ENCODE measurements around the gene PALB2. TPM values are rescaled to one million over a fixed set of nuclear protein-coding genes. Genes with fewer than 3 reads are reported as not detected.

PALB2 gene
- total and polyA plus RNA-seq, 2 of the 8 experiments (the other 6 are each of a cell fraction or from before 2014, with no cell fraction given): 12.5 to 33.1 TPM

GRCh38 chr16:23587726-23588125 lies 53.4 kb downstream of the PALB2 start:
- Histone ChIP-seq H2AK5ac (ENCODE audit: low read depth, low read length) (no peak overlapping the region), H2BK20ac (ENCODE audit: low read length) (no peak overlapping the region), H4K91ac (replicated peaks; ENCODE audit: insufficient read length, low read length) (no peak overlapping the region), H4K5ac (ENCODE audit: insufficient read length, low read depth, low read length) (no peak overlapping the region), H3K4ac (replicated peaks; ENCODE audit: insufficient read length, low read depth, low read length) (no peak overlapping the region), H4K8ac (ENCODE audit: extremely low read depth, insufficient read depth, low read length) (no peak overlapping the region), H3K9ac (replicated peaks in 1 of 4; ENCODE audit: extremely low read depth in 1 of 4, low read depth in 3 of 4, low read length in 3 of 4) (no peak overlapping the region), H3K56ac (replicated peaks; ENCODE audit: insufficient read length, low read depth, low read length) (no peak overlapping the region), H2BK12ac (ENCODE audit: low read depth, low read length) (no peak overlapping the region), H3K23me2 (ENCODE audit: low read depth, low read length) (no peaks in the 10 kb centered on the region), H3K27me3 (replicated peaks in 1 of 4; ENCODE audit: control insufficient read depth in 3 of 4, extremely low read depth in 1 of 4, insufficient read depth in 3 of 4, low read length in 3 of 4) (no peaks in the 10 kb centered on the region), H3K4me3 (ENCODE audit: extremely low read depth in 1 of 4, insufficient read depth in 2 of 4, low read depth in 3 of 4, low read length in 4 of 4) (no peak overlapping the region), H3K9me3 (ENCODE audit: insufficient read depth in 2 of 2, low read depth in 1 of 2, low read length in 1 of 2) (no peaks in the 10 kb centered on the region), H3K14ac (ENCODE audit: insufficient read length) (no peak overlapping the region), H2BK15ac (ENCODE audit: low read length) (no peak overlapping the region), H3K18ac (ENCODE audit: extremely low read depth, low read length) (no peak overlapping the region), H4K20me1 (replicated peaks in 1 of 2; ENCODE audit: control insufficient read depth in 1 of 2, insufficient read depth in 2 of 2, low read length in 2 of 2) (peaks cover 8 to 15% of the 10 kb centered on the region in 2 experiments), H3K36me3 (ENCODE audit: control insufficient read depth in 2 of 4, insufficient read depth in 4 of 4, low read length in 3 of 4) (peaks cover 17 to 78% (median 49%) of the 10 kb centered on the region in 4 experiments), H3K4me1 (replicated peaks in 1 of 4; ENCODE audit: control insufficient read depth in 3 of 4, insufficient read depth in 4 of 4, low read length in 3 of 4) (no peaks in the 10 kb centered on the region), H2BK5ac (ENCODE audit: low read depth, low read length) (no peak overlapping the region), H2AFZ (ENCODE audit: low read length) (no peak overlapping the region), H3K23ac (ENCODE audit: insufficient read length) (no peak overlapping the region), H3K27ac (ENCODE audit: low read depth, low read length) (no peak overlapping the region), H3K79me2 (ENCODE audit: control insufficient read depth in 1 of 2, insufficient read depth in 2 of 2, low read length in 2 of 2) (peaks cover 12 to 53% of the 10 kb centered on the region in 2 experiments), H2BK120ac (replicated peaks; ENCODE audit: low read depth, low read length) (no peak overlapping the region), H3K4me2 (ENCODE audit: insufficient read depth in 1 of 2, low read depth in 2 of 2, low read length in 2 of 2) (no peak overlapping the region), H3K79me1 (ENCODE audit: low read depth, low read length) (peaks cover 12% of the 10 kb centered on the region; the same call in 1 of the 2 replicates)
- TF ChIP-seq POLR2A (IDR thresholded peaks at IDR 0.05; ENCODE audit: control extremely low read depth in 1 of 2, low read depth in 2 of 2, low read length in 2 of 2) (no peak), FOSL1 (IDR thresholded peaks at IDR 0.05; ENCODE audit: insufficient read depth, low read depth, low read length) (no peak), BRCA1 (IDR thresholded peaks at IDR 0.05; ENCODE audit: low read depth, low read length) (no peak), KDM4A (IDR thresholded peaks at IDR 0.05; ENCODE audit: low read depth, low read length, severe bottlenecking) (no peak), ATF3 (IDR thresholded peaks at IDR 0.05; ENCODE audit: insufficient read depth, low read depth, low read length) (no peak), POLR2AphosphoS5 (IDR thresholded peaks at IDR 0.05; ENCODE audit: low read depth, low read length) (no peak), USF2 (IDR thresholded peaks at IDR 0.05; ENCODE audit: low read length) (no peak)
- ChIA-PET POLR2A (ENCODE audit: partially characterized antibody) (interaction anchor here (0.6 to 1.0 kb wide), 2 partner anchors 12 to 16 kb away, joined by 3 to 4 read pairs; no protein-coding TSS in a partner anchor), CTCF (ENCODE audit: partially characterized antibody) (interaction anchor here (0.6 kb wide), 1 partner anchor 1529 kb away, joined by 3 read pairs; no protein-coding TSS in a partner anchor)
- 98% methylated on average over 5 of the region's 5 CpGs; no CpG with 5 or more reads in 1 of the 2 experiments for WGBS, 2 experiments (ENCODE audit: extremely low coverage in 1 of 2, insufficient coverage in 1 of 2, insufficient read length in 1 of 2, insufficient replicate concordance in 2 of 2, low coverage in 1 of 2, low lambda C conversion rate in 2 of 2, missing lambda C conversion rate in 1 of 2)
- FAIRE-seq: no peak
- no peak for DNase-seq (ENCODE audit: low read depth in 1 of 2, low spot score in 2 of 2)

Data from H1 (cell line).